MG63 (cell line): ENCODE measurements around the gene GFPT2. TPM values are rescaled to one million over a fixed set of nuclear protein-coding genes. Genes with fewer than 3 reads are reported as not detected.

ENCODE experiments used
- DNase-seq: peaks from one replicate; pipeline ENCODE4 v3.0.0-alpha.2; 2020
- H3K27me3 ChIP-seq: fragments of 250-450 bp; sonication (Bioruptor Pico); 2 replicates; pipeline ENCODE4 v1.5.1; 2020; ENCODE audit warnings: mild to moderate bottlenecking, moderate library complexity
- H3K36me3 ChIP-seq: fragments of 250-450 bp; sonication (Bioruptor Pico); 2 replicates; pipeline ENCODE4 v1.5.1; 2020; ENCODE audit warnings: mild to moderate bottlenecking, moderate library complexity
- H3K4me3 ChIP-seq: fragments of 250-450 bp; sonication (Bioruptor Pico); 2 replicates; pipeline ENCODE4 v1.5.1; 2020; ENCODE audit warnings: mild to moderate bottlenecking, moderate library complexity
- H3K9me3 ChIP-seq: fragments of 250-450 bp; sonication (Bioruptor Pico); 2 replicates; pipeline ENCODE4 v1.5.1; 2020; ENCODE audit warnings: mild to moderate bottlenecking, moderate library complexity
- total RNA-seq: library from RNA; depleted of rRNA; stranded (reverse); fragments of >200 nt; shearing (Covaris generic); gene quantifications from 2 replicates; pipeline ENCODE4 v1.2.3, GENCODE V29; 2014; ENCODE audit warnings: low replicate concordance

The GFPT2 gene
- total RNA-seq, 1 experiment from 2014 or later: 3.7 TPM

DNA sequence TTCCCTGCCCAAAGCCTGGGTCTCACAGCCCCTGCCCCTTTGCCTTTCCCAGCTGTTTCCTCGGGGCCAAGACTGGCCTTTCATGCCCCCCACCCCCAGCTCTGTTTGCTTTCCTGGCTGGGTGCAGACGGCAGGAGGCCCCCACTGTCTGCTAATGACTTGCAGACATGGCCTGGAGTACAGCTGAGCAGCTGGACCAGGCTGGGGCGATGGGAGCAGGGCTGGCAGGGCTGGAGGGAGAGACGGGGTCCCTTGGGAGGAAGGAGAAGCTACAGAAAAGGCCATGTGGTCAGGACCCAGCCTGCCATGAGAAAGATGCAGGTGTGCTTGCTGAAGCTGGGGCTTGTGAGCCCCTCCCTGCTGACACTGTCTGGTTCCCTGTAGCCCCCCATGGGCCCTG is 28.3 kb upstream of the GFPT2 start:
- DNase-seq: no peak

DNA sequence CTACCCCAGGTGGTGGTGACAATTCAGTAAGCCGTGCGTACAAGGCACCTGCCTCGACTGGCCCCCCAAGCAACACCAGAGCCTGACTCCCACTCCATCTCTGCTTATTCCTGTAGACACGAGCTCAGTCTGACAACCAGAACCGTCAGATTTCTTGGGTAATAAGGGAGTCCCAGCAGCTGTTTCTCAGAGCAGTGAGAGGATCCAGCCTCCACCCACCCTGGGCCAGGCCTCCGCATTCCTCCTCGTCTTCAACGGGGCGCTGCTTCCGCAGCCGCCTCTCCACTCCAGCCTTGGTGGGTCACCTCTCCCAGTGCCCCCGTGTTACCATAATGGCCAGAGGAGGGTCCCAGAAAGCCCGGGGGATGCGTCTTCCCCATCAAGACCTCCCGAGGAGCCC is 27.7 kb upstream of the GFPT2 start:
- Histone ChIP-seq H3K27me3 (no peaks in the 10 kb centered on the region), H3K9me3 (no peaks in the 10 kb centered on the region)
- DNase-seq: no peak

More for the DNA sequence above, 28.3 kb upstream of the GFPT2 start:
- Histone ChIP-seq H3K36me3 (no peaks in the 10 kb centered on the region), H3K9me3 (no peaks in the 10 kb centered on the region), H3K27me3 (no peaks in the 10 kb centered on the region), H3K4me3 (no peak overlapping the region)

GRCh38 chr5:180380441-180380840 is 27.3 kb upstream of the GFPT2 start:
- no peaks in the 10 kb centered on the region for H3K9me3 ChIP-seq
- H3K27me3 ChIP-seq: no peaks in the 10 kb centered on the region
- H3K4me3 ChIP-seq: no peak overlapping the region
- DNase-seq: no peak
- no peaks in the 10 kb centered on the region for H3K36me3 ChIP-seq

More for the DNA sequence above, 27.7 kb upstream of the GFPT2 start:
- Histone ChIP-seq H3K4me3 (no peak overlapping the region), H3K36me3 (no peaks in the 10 kb centered on the region)

DNA sequence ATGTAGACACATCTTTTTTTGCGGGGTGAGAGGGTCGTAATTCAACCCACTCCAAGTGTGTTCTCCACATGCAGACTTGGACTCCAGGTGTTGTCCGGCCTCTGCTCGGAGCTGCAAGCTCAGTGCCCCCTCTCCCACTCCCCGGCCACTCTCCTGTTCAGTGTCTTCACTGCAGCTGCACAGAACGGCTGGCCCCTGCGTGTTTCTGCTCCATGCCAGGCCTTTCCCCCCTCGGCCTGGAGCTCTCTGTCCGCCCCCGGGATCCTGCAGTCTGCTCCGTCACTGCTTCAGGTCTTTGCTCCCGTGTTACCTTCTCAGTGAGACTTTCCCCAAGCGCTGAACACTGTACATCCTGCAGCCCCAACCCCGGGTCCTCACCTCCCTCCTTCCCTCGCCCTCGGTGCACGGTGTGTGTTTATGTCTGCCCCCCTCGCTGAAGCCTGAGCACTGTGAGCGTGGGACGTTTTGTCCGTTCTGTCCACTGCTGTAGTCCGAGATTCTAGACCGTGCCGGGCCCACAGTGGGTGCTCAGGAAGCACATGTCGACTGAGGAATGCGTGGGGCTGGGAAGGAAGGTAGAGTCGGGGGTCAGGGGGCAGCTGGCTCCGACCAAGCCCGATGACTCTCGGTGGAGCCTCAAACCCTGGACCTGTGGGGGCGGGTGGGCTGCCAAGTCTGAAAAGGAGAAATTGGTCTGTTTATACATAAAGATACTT is 26.4 kb upstream of the GFPT2 start:
- Histone ChIP-seq H3K9me3 (no peaks in the 10 kb centered on the region), H3K27me3 (0 out of 2 replicates have a peak, but pooled peaks cover 3% of the 10 kb centered on the region), H3K36me3 (no peaks in the 10 kb centered on the region), H3K4me3 (no peak overlapping the region)
- no peak for DNase-seq

DNA sequence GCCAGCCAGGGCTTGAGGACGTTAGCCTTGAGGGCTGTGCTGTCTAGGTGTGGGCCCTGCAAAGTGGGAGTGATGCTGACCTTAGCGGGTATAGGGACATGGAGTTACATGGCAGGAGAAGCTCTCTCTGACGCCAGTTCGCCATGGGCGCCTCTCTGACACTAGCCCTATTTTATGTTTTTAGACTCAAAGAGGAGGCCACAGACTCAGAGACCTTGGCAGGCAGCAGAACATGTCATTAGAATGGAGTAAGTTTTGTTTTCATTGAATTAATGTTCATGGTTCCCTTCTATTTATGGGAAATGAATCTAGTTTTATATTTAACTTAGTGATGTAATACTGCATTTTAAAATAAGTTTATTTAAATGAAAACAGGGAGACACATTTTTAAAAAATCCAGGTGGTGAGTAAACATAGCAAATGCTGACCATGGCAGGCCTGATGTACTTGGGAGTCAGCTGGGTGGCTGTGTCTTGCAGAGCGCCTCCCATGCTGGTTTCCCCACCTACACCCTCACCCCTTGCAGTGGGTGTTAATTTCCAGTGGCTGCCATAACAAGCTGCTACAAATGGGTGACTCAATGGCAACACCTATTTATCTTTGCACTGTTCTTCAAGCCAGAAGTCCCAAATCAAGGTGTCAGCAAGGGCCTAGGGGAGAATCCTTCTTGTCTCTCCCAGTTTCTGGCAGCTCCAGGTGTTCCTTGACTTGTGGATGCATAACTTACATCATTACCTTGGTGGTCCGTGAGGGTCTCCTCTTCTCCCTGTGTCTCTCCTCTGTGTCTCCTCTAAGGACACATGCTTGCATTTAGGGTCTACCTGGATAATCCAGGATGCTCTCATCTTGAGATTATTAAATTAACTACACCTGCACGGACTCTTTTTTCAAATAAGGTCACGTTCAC is 25.6 kb upstream of the GFPT2 start:
- H3K36me3 ChIP-seq: no peaks in the 10 kb centered on the region
- no peak for DNase-seq
- no peak overlapping the region for H3K4me3 ChIP-seq
- H3K9me3 ChIP-seq: no peaks in the 10 kb centered on the region
- peaks cover 3% of the 10 kb centered on the region; the same call in 1 of the 2 replicates for H3K27me3 ChIP-seq

DNA sequence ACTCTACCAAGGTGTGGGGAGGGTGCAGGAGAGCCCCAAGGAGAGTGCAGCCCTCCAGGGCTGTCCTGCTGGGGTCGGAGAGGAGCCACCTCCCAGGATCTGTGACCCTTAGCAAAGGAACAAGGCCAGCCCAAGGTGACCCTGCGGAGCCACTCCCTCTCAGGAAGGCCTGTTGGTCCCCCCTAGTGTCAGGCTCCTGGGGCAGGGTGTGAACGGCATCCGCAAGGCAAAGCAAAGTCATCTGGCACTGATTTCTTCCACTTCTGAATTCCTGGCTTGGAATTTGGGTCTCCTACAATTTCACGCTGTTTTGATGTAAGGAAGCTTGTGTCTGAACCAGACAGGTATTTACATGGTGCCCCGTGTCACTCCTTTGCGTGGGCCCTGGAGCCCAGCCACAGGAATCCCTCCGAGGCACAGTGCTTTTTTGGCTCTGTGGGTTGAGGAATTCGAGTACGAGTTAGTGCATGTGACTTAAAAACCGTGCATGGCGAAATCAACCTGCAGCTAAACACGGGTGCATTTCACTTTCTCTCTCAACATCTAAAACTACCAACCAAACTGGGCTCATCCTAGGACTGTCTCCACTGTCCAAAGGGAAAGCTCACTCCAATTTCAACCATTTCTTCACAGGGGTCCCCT is 24.5 kb upstream of the GFPT2 start:
- peaks cover 3% of the 10 kb centered on the region; the same call in 1 of the 2 replicates for H3K27me3 ChIP-seq
- no peak for DNase-seq
- no peaks in the 10 kb centered on the region for H3K36me3 ChIP-seq
- H3K4me3 ChIP-seq: no peak overlapping the region
- H3K9me3 ChIP-seq: no peaks in the 10 kb centered on the region

DNA sequence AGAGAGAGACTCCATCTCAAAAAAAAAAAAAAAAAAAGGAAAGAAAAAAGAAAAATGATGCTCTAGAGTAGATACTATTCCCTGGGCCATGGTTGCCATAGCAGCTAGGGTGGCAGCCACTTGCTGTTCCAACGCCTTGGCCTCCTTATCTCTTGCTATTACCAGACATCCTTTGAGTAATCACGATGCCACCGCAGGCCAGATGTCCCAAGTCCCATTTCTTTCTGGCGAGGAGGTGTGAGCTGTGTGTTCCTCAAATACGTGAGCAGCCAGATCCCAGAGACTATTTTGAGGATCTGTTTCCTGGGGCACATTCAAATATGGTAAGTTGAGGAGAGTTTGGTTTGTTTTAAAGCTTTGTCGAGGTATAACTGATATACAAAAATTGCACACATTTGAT is 23.4 kb upstream of the GFPT2 start:
- no peaks in the 10 kb centered on the region for H3K36me3 ChIP-seq
- DNase-seq: no peak
- H3K4me3 ChIP-seq: no peak overlapping the region
- peaks cover 3% of the 10 kb centered on the region; the same call in 1 of the 2 replicates for H3K27me3 ChIP-seq
- H3K9me3 ChIP-seq: no peaks in the 10 kb centered on the region

- no peak for DNase-seq
- H3K9me3 ChIP-seq: no peaks in the 10 kb centered on the region
- H3K36me3 ChIP-seq: no peaks in the 10 kb centered on the region
- H3K27me3 ChIP-seq: peaks cover 3% of the 10 kb centered on the region; the same call in 1 of the 2 replicates
- H3K4me3 ChIP-seq: no peak overlapping the region
Measured at GRCh38 chr5:180375955-180376354, 22.8 kb upstream of the GFPT2 start.

- Histone ChIP-seq H3K4me3 (no peak overlapping the region), H3K27me3 (peaks cover 3% of the 10 kb centered on the region; the same call in 1 of the 2 replicates), H3K36me3 (no peaks in the 10 kb centered on the region), H3K9me3 (no peaks in the 10 kb centered on the region)
- DNase-seq: no peak
Measured at GRCh38 chr5:180375291-180375690, 22.2 kb upstream of the GFPT2 start.

- Histone ChIP-seq H3K27me3 (peaks cover 3% of the 10 kb centered on the region; the same call in 1 of the 2 replicates), H3K4me3 (no peak overlapping the region), H3K36me3 (no peaks in the 10 kb centered on the region), H3K9me3 (no peaks in the 10 kb centered on the region)
- DNase-seq: no peak
Measured at GRCh38 chr5:180373870-180374269, 20.7 kb upstream of the GFPT2 start.

- no peaks in the 10 kb centered on the region for H3K36me3 ChIP-seq
- peaks cover 3% of the 10 kb centered on the region; the same call in 1 of the 2 replicates for H3K27me3 ChIP-seq
- DNase-seq: no peak
- no peaks in the 10 kb centered on the region for H3K9me3 ChIP-seq
- no peak overlapping the region for H3K4me3 ChIP-seq
Measured at GRCh38 chr5:180373454-180373853, 20.3 kb upstream of the GFPT2 start.

- Histone ChIP-seq H3K27me3 (peaks cover 3% of the 10 kb centered on the region; the same call in 1 of the 2 replicates), H3K9me3 (no peaks in the 10 kb centered on the region), H3K4me3 (no peak overlapping the region), H3K36me3 (no peaks in the 10 kb centered on the region)
- DNase-seq: no peak
Measured at GRCh38 chr5:180371949-180372348, 18.8 kb upstream of the GFPT2 start.

DNA sequence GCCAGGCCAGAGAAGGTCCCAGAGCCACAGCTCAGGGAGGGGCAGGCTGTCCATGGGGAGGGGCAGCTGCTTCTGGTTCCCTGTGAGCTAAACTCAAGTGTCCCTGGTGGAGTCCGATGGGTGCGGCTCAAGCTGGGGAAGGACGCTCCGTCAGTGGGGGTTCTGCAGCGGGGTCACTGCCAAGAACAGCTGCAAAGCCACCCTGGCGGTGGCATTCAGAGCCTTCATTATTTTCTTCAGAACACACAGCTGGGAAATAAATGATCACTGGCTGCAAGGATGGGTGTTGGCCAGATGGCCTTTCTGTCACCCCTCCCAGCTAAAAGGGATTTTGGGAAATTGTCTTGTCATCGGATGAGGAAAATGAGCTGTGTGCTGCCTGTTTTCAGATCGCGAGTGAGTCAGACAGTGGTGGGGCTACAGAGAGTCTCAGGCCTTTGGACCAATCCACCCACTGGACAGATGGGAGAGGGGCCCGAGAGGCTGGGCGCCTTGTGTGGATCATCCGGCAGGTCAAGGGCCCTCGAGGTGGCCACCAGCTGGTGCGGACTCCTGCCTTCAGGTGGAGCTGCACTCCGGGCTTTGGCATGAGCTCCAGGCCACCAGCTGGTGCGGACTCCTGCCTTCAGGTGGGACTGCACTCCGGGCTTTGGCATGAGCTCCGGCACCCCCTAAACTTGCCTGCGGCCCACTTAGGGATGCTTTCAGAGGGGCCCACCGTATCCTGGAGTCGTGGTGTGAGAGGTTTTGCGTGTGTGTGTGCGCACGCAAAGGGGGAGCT is 17.9 kb upstream of the GFPT2 start:
- no peak for DNase-seq
- no peaks in the 10 kb centered on the region for H3K9me3 ChIP-seq
- no peak overlapping the region for H3K4me3 ChIP-seq
- no peaks in the 10 kb centered on the region for H3K36me3 ChIP-seq
- peaks cover 3% of the 10 kb centered on the region; the same call in 1 of the 2 replicates for H3K27me3 ChIP-seq

DNA sequence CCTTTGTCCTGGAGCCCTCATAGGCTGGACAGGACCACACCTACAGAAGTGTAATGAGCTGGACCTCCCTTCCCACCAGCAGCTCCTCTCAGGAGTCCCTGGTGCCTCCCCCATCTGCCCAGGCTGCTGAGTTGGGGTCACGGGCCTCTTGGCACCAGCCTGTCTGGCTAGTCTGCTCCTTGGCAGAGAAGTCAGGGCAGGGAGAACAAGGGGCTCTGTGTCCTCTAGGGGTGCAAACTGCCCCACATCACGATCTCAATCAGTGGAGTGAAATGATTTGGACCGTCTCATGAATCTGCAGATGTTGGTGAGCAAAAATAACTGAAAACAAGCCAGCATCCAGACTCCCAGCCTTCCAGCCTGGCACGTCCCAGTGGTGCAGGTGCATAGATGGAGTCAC is 14.9 kb upstream of the GFPT2 start:
- Histone ChIP-seq H3K4me3 (no peak overlapping the region), H3K9me3 (no peaks in the 10 kb centered on the region), H3K27me3 (no peaks in the 10 kb centered on the region), H3K36me3 (no peaks in the 10 kb centered on the region)
- no peak for DNase-seq

- Histone ChIP-seq H3K9me3 (no peaks in the 10 kb centered on the region), H3K4me3 (no peak overlapping the region), H3K27me3 (no peaks in the 10 kb centered on the region), H3K36me3 (no peaks in the 10 kb centered on the region)
- DNase-seq: no peak
Measured at GRCh38 chr5:180367300-180367699, 14.2 kb upstream of the GFPT2 start.

GRCh38 chr5:180366326-180366725 is 13.2 kb upstream of the GFPT2 start:
- H3K36me3 ChIP-seq: no peaks in the 10 kb centered on the region
- H3K4me3 ChIP-seq: no peak overlapping the region
- peak; percentile 89 for DNase-seq
- H3K27me3 ChIP-seq: no peaks in the 10 kb centered on the region
- no peaks in the 10 kb centered on the region for H3K9me3 ChIP-seq
